HG03060 (cell line): ENCODE results near the gene ATP1A2.
"Not testable (repeated sequence)": the region's sequence is repeated elsewhere in the genome, so short reads cannot be mapped to it uniquely, and the experiment has no call there.

Experiments
- ATAC-seq: cut with Tn5 transposase; IDR thresholded peaks from one replicate; pipeline ENCODE4 v1.9.1; 2021; ENCODE audit warnings: low read depth, moderate number of reproducible peaks; ENCODE audit not compliant: unreplicated experiment

The ATP1A2 gene

GRCh38 chr1:160099716-160100375, 15.7 kb upstream of the ATP1A2 start:
- ATAC-seq: no peak

GRCh38 chr1:160101037-160101716, 14.4 kb upstream of the ATP1A2 start:
- no peak for ATAC-seq

- no peak for ATAC-seq
Measured at GRCh38 chr1:160101717-160102522, 13.6 kb upstream of the ATP1A2 start.

- ATAC-seq: no peak
Measured at GRCh38 chr1:160103658-160104408, 11.7 kb upstream of the ATP1A2 start.

- no peak for ATAC-seq
Measured at GRCh38 chr1:160104486-160104885, 11.1 kb upstream of the ATP1A2 start.

- no peak for ATAC-seq
Measured at GRCh38 chr1:160105155-160105554, 10.4 kb upstream of the ATP1A2 start.

- ATAC-seq: no peak
Measured at GRCh38 chr1:160107512-160107911, 8.0 kb upstream of the ATP1A2 start.

- ATAC-seq: no peak
Measured at GRCh38 chr1:160108888-160109662, 6.5 kb upstream of the ATP1A2 start.

- ATAC-seq: no peak
Measured at GRCh38 chr1:160109686-160110085, 5.9 kb upstream of the ATP1A2 start.

- ATAC-seq: not testable (repeated sequence)
Measured at GRCh38 chr1:160111462-160111861, 4.1 kb upstream of the ATP1A2 start.

- ATAC-seq: no peak
Measured at GRCh38 chr1:160112357-160112756, 3.2 kb upstream of the ATP1A2 start.

GRCh38 chr1:160113407-160113806, 2.2 kb upstream of the ATP1A2 start:
- no peak for ATAC-seq

- ATAC-seq: no peak
Measured at GRCh38 chr1:160114085-160114484, 1.5 kb upstream of the ATP1A2 start.

- ATAC-seq: no peak
Measured at GRCh38 chr1:160116283-160117147, 956 bp downstream of the ATP1A2 start.

- ATAC-seq: no peak
Measured at GRCh38 chr1:160117300-160117699, 1.7 kb downstream of the ATP1A2 start.

- ATAC-seq: no peak
Measured at GRCh38 chr1:160117709-160118183, 2.2 kb downstream of the ATP1A2 start.

GRCh38 chr1:160118928-160119327, 3.4 kb downstream of the ATP1A2 start:
- no peak for ATAC-seq

- no peak for ATAC-seq
Measured at GRCh38 chr1:160120797-160121196, 5.2 kb downstream of the ATP1A2 start.

- no peak for ATAC-seq
Measured at GRCh38 chr1:160121388-160121787, 5.8 kb downstream of the ATP1A2 start.
